ENCODE results near the gene PLEKHG4. TPM values are rescaled to one million over a fixed set of nuclear protein-coding genes. Genes with fewer than 3 reads are reported as not detected.

The PLEKHG4 gene
- total and polyA plus RNA-seq, 9 of the 15 experiments (the other 6 are each of a cell fraction or from before 2014, with no cell fraction given) = 3.7 to 36.8 (median 17.9) TPM

DNA sequence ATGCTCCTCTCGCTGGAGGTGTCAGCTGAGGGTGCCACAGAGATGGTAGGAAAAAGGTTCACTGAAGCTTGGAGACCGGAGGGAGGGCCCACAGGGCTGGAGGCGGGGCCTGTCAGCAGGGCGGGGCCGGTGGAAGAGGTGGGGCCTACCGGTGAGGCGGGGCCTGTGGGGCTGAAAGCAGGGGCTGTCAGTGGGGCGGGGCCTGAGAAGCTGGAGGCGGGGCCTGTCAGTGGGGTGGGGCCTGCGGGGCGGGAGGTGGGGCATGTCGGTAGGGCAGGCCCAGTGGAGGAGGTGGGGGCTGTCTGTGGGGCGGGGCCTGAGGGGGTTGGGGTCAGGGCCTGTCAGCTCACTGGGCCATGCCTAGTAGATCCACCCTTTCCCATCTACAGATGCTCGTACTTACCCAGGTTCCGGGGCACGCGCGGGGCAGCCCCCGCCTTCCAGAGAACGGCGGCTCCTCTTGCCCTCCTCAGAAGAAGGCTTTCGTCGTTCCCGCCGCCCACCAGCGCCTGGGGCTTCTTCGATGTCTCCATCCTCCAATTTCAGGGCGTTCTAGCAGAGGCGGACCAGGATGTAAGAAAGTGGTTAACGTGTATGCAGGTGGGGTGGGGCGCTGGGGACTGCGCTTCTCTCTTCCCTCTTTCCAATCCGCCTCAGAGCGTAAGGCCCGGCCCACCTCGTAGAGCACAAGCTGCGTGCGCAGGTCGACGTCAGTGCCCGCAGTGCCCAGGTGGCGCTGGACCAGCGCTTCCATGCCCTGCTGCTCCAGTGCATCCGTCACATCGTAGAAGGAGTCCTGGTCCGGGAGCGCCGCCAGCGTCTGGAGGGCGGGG lies 42.6 kb upstream of the PLEKHG4 start (continued):
- TF ChIP-seq HNRNPL (IDR thresholded peaks at IDR 0.05; ENCODE audit: low read depth, low read length) = 0 out of 2 replicates have a peak, but pooled peaks have one; percentile 50
- peak; percentile 39 for TF ChIP-seq POLR2G (IDR thresholded peaks at IDR 0.05; ENCODE audit: low read depth, low read length)
- peak; percentile 25; the same call in 1 of the 2 replicates for TF ChIP-seq RBFOX2 (IDR thresholded peaks at IDR 0.05; ENCODE audit: low read depth, low read length)
- no peak for TF ChIP-seq TAL1 (IDR thresholded peaks at IDR 0.05)
- no peak for TF ChIP-seq COPS2 (conservative IDR thresholded peaks at IDR 0.05)
- peak; percentile 43; the same call in 1 of the 2 replicates for TF ChIP-seq POLR2AphosphoS5 (IDR thresholded peaks at IDR 0.05; ENCODE audit: control insufficient read depth, insufficient read depth, low read depth, low read length)
- no peak for TF ChIP-seq SREBF1 (IDR thresholded peaks at IDR 0.05; ENCODE audit: borderline replicate concordance, low read depth, low read length)
- TF ChIP-seq BDP1 (IDR thresholded peaks at IDR 0.05; ENCODE audit: insufficient read depth, insufficient read length) = no peak
- no peak for TF ChIP-seq KAT2B (IDR thresholded peaks at IDR 0.05; ENCODE audit: low read depth, low read length)
- TF ChIP-seq NFIX (CRISPR knock-in tag; IDR thresholded peaks at IDR 0.05; ENCODE audit: low read depth) = no peak
- TF ChIP-seq EP300 (IDR thresholded peaks at IDR 0.05; ENCODE audit: low read length) = no peak
- TF ChIP-seq ZNF77 (CRISPR knock-in tag; IDR thresholded peaks at IDR 0.05) = no peak
- TF ChIP-seq NFE2 (IDR thresholded peaks at IDR 0.05; ENCODE audit: low read depth) = no peak
- TF ChIP-seq, protein P1, sequence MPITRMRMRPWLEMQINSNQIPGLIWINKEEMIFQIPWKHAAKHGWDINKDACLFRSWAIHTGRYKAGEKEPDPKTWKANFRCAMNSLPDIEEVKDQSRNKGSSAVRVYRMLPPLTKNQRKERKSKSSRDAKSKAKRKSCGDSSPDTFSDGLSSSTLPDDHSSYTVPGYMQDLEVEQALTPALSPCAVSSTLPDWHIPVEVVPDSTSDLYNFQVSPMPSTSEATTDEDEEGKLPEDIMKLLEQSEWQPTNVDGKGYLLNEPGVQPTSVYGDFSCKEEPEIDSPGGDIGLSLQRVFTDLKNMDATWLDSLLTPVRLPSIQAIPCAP (CRISPR knock-in tag; IDR thresholded peaks at IDR 0.05; ENCODE audit: borderline replicate concordance) = no peak
- TF ChIP-seq, protein P2, sequence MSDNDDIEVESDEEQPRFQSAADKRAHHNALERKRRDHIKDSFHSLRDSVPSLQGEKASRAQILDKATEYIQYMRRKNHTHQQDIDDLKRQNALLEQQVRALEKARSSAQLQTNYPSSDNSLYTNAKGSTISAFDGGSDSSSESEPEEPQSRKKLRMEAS (CRISPR knock-in tag; IDR thresholded peaks at IDR 0.05) = no peak
- TF ChIP-seq SMAD3 (CRISPR knock-in tag; conservative IDR thresholded peaks at IDR 0.05) = no peak
- no peak for TF ChIP-seq RBM22 (IDR thresholded peaks at IDR 0.05; ENCODE audit: low read depth, low read length, poor library complexity, severe bottlenecking)
- TF ChIP-seq, protein P3, sequence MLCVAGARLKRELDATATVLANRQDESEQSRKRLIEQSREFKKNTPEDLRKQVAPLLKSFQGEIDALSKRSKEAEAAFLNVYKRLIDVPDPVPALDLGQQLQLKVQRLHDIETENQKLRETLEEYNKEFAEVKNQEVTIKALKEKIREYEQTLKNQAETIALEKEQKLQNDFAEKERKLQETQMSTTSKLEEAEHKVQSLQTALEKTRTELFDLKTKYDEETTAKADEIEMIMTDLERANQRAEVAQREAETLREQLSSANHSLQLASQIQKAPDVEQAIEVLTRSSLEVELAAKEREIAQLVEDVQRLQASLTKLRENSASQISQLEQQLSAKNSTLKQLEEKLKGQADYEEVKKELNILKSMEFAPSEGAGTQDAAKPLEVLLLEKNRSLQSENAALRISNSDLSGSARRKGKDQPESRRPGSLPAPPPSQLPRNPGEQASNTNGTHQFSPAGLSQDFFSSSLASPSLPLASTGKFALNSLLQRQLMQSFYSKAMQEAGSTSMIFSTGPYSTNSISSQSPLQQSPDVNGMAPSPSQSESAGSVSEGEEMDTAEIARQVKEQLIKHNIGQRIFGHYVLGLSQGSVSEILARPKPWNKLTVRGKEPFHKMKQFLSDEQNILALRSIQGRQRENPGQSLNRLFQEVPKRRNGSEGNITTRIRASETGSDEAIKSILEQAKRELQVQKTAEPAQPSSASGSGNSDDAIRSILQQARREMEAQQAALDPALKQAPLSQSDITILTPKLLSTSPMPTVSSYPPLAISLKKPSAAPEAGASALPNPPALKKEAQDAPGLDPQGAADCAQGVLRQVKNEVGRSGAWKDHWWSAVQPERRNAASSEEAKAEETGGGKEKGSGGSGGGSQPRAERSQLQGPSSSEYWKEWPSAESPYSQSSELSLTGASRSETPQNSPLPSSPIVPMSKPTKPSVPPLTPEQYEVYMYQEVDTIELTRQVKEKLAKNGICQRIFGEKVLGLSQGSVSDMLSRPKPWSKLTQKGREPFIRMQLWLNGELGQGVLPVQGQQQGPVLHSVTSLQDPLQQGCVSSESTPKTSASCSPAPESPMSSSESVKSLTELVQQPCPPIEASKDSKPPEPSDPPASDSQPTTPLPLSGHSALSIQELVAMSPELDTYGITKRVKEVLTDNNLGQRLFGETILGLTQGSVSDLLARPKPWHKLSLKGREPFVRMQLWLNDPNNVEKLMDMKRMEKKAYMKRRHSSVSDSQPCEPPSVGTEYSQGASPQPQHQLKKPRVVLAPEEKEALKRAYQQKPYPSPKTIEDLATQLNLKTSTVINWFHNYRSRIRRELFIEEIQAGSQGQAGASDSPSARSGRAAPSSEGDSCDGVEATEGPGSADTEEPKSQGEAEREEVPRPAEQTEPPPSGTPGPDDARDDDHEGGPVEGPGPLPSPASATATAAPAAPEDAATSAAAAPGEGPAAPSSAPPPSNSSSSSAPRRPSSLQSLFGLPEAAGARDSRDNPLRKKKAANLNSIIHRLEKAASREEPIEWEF (CRISPR knock-in tag; IDR thresholded peaks at IDR 0.05) = no peak
- TF ChIP-seq, protein P4, sequence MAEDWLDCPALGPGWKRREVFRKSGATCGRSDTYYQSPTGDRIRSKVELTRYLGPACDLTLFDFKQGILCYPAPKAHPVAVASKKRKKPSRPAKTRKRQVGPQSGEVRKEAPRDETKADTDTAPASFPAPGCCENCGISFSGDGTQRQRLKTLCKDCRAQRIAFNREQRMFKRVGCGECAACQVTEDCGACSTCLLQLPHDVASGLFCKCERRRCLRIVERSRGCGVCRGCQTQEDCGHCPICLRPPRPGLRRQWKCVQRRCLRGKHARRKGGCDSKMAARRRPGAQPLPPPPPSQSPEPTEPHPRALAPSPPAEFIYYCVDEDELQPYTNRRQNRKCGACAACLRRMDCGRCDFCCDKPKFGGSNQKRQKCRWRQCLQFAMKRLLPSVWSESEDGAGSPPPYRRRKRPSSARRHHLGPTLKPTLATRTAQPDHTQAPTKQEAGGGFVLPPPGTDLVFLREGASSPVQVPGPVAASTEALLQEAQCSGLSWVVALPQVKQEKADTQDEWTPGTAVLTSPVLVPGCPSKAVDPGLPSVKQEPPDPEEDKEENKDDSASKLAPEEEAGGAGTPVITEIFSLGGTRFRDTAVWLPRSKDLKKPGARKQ (CRISPR knock-in tag; IDR thresholded peaks at IDR 0.05) = no peak
- no peak for TF ChIP-seq KDM1A (IDR thresholded peaks at IDR 0.05)
- no peak for TF ChIP-seq PPARD (CRISPR knock-in tag; IDR thresholded peaks at IDR 0.05)
